ENCODE data around the gene RANBP17. TPM values are rescaled to one million over a fixed set of nuclear protein-coding genes. Genes with fewer than 3 reads are reported as not detected.

The RANBP17 gene
- total and polyA plus RNA-seq, 9 of the 15 experiments (the other 6 are each of a cell fraction or from before 2014, with no cell fraction given) = not detected

GRCh38 chr5:171166766-171167165, 304.9 kb downstream of the RANBP17 start:
- CTCF ChIA-PET (ENCODE audit: low intra/inter-chr PET ratio) = no interaction called here
- Histone ChIP-seq H3K27ac (ENCODE audit: extremely low read depth, low read depth, low read length) (no peak overlapping the region), H3K9ac (ENCODE audit: insufficient read depth in 1 of 2, low read depth in 2 of 2, low read length in 2 of 2) (no peak overlapping the region), H3K4me3 (no peak overlapping the region), H3K4me2 (ENCODE audit: insufficient read depth, low read length) (no peak overlapping the region), H3K9me3 (replicated peaks; ENCODE audit: control insufficient read depth, insufficient read depth, low read depth, low read length) (no peaks in the 10 kb centered on the region), H3K27me3 (ENCODE audit: control insufficient read depth in 2 of 2, insufficient read depth in 2 of 2, low read length in 2 of 2) (no peaks in the 10 kb centered on the region), H3K9me1 (ENCODE audit: control insufficient read depth, insufficient read depth, low read length) (no peaks in the 10 kb centered on the region), H3K79me2 (ENCODE audit: control insufficient read depth, insufficient read depth, low read length) (no peaks in the 10 kb centered on the region), H3K4me1 (replicated peaks in 1 of 2; ENCODE audit: control insufficient read depth in 2 of 2, insufficient read depth in 2 of 2, low read length in 2 of 2) (no peaks in the 10 kb centered on the region), H4K20me1 (replicated peaks; ENCODE audit: control insufficient read depth, insufficient read depth, low read length) (no peaks in the 10 kb centered on the region), H3K36me3 (ENCODE audit: control insufficient read depth, insufficient read depth, low read length) (no peaks in the 10 kb centered on the region), H2AFZ (ENCODE audit: low read depth, low read length) (no peak overlapping the region)
- FAIRE-seq = no peak
- no TSS peak for BruUV-seq (replicated peaks)
- intact Hi-C loops (cut with micrococcal nuclease) (loop anchor here (10.0 kb wide), 2 partner anchors 352 to 422 kb away; no protein-coding TSS in a partner anchor), in situ Hi-C loops (cut with MboI) (no loop called here)
- ATAC-seq = no peak
- no peak for DNase-seq (ENCODE audit: extremely low read depth in 1 of 4, low spot score in 3 of 4)
- TF ChIP-seq RBM22 (IDR thresholded peaks at IDR 0.05; ENCODE audit: low read depth, low read length, poor library complexity, severe bottlenecking) = no peak
- TF ChIP-seq MXD1 (CRISPR knock-in tag; IDR thresholded peaks at IDR 0.05; ENCODE audit: borderline replicate concordance, poor library complexity, severe bottlenecking) = no peak
- no peak for TF ChIP-seq PHF20 (IDR thresholded peaks at IDR 0.05; ENCODE audit: partially characterized antibody)
- TF ChIP-seq BRD9 (IDR thresholded peaks at IDR 0.05; ENCODE audit: low read depth, partially characterized antibody) = no peak
- no peak for TF ChIP-seq ELF4 (CRISPR knock-in tag; IDR thresholded peaks at IDR 0.05)
- TF ChIP-seq TFAM (CRISPR knock-in tag; conservative IDR thresholded peaks at IDR 0.05) = no peak
- TF ChIP-seq TAL1 (IDR thresholded peaks at IDR 0.05) = no peak
- POLR2A ChIA-PET = no interaction called here

- Histone ChIP-seq H3K27ac (ENCODE audit: extremely low read depth, low read depth, low read length) (no peak overlapping the region), H3K79me2 (ENCODE audit: control insufficient read depth, insufficient read depth, low read length) (no peaks in the 10 kb centered on the region), H3K27me3 (ENCODE audit: control insufficient read depth in 2 of 2, insufficient read depth in 2 of 2, low read length in 2 of 2) (no peaks in the 10 kb centered on the region), H3K4me3 (no peak overlapping the region), H3K9me1 (ENCODE audit: control insufficient read depth, insufficient read depth, low read length) (no peaks in the 10 kb centered on the region), H3K9ac (ENCODE audit: insufficient read depth in 1 of 2, low read depth in 2 of 2, low read length in 2 of 2) (no peak overlapping the region), H3K9me3 (replicated peaks; ENCODE audit: control insufficient read depth, insufficient read depth, low read depth, low read length) (no peaks in the 10 kb centered on the region), H3K36me3 (ENCODE audit: control insufficient read depth, insufficient read depth, low read length) (no peaks in the 10 kb centered on the region), H3K4me1 (replicated peaks in 1 of 2; ENCODE audit: control insufficient read depth in 2 of 2, insufficient read depth in 2 of 2, low read length in 2 of 2) (no peaks in the 10 kb centered on the region), H3K4me2 (ENCODE audit: insufficient read depth, low read length) (no peak overlapping the region), H4K20me1 (replicated peaks; ENCODE audit: control insufficient read depth, insufficient read depth, low read length) (no peaks in the 10 kb centered on the region), H2AFZ (ENCODE audit: low read depth, low read length) (no peak overlapping the region)
- ATAC-seq (no peak), DNase-seq (ENCODE audit: extremely low read depth in 1 of 4, low spot score in 3 of 4) (no peak), FAIRE-seq (no peak)
- POLR2A ChIA-PET = no interaction called here
- intact Hi-C loops (cut with micrococcal nuclease) (loop anchor here (10.0 kb wide), 2 partner anchors 353 to 423 kb away; no protein-coding TSS in a partner anchor), in situ Hi-C loops (cut with MboI) (no loop called here)
- 3% methylated on average over 4 of the region's 4 CpGs for WGBS (ENCODE audit: insufficient coverage, low coverage, missing lambda C conversion rate)
- no TSS peak for BruUV-seq (replicated peaks)
- CTCF ChIA-PET (ENCODE audit: low intra/inter-chr PET ratio) = no interaction called here
- no peak for TF ChIP-seq CTBP1 (IDR thresholded peaks at IDR 0.05; ENCODE audit: borderline replicate concordance)
- no peak for TF ChIP-seq TRIM28 (IDR thresholded peaks at IDR 0.05)
- no peak for TF ChIP-seq TEAD4 (IDR thresholded peaks at IDR 0.05; ENCODE audit: low read length)
- no peak for TF ChIP-seq TEAD4 (CRISPR knock-in tag; IDR thresholded peaks at IDR 0.05; ENCODE audit: borderline replicate concordance)
- TF ChIP-seq L3MBTL2 (IDR thresholded peaks at IDR 0.05) = no peak
- no peak for TF ChIP-seq ELF1 (tag; IDR thresholded peaks at IDR 0.05)
- TF ChIP-seq FOXK1 (CRISPR knock-in tag; IDR thresholded peaks at IDR 0.05; ENCODE audit: borderline replicate concordance) = no peak
- TF ChIP-seq JUN (IDR thresholded peaks at IDR 0.05; ENCODE audit: borderline replicate concordance, low read depth, low read length) = no peak
- TF ChIP-seq JUN (CRISPR knock-in tag; IDR thresholded peaks at IDR 0.05; ENCODE audit: borderline replicate concordance) = no peak
Observed at GRCh38 chr5:171168171-171168570, 306.4 kb downstream of the RANBP17 start.

Data from K562 (cell line).